ENCODE results near the gene MYO1G. TPM values are rescaled to one million over a fixed set of nuclear protein-coding genes. Genes with fewer than 3 reads are reported as not detected.

MYO1G gene
- total and polyA plus RNA-seq, 9 of the 15 experiments (the other 6 are each of a cell fraction or from before 2014, with no cell fraction given), result 0.03 to 0.62 (median 0.13) TPM; not detected in 1

DNA sequence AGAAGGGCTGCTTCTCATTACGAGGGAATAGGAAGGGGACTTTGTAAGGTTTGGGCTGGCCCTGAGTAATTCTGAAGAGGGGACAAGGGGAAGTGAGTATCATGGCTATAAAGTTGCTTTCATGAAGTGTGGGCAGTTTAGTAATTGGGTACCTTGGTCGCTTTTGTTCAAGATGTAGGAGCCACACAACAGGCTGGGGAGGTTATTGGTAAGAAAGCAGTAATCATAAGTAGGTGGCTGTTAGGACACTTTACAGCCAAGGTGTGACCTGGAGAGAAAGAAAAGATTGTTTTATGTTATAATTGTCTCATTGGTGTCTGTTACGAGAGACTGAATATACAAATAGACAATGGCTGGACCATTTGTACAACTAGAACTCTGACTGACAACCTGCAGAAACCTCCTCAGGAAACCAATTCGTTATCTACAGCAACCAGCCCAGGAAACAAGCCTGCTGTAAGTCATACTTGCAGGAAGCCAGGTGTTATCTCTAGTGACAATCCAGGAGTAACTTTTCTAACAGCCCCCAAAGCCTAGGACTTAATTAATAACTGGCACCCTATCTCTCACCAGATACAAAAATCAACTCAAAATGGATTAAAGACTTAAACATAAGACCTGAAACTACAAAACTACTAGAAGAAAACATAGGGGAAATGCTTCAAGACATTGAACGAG lies 16.2 kb upstream of the MYO1G start (continued):
- 0 out of 2 replicates have a peak, but pooled peaks have one; percentile 9 for TF ChIP-seq ZNF76 (CRISPR knock-in tag; IDR thresholded peaks at IDR 0.05; ENCODE audit: borderline replicate concordance)
- no peak for TF ChIP-seq HMG20A (CRISPR knock-in tag; conservative IDR thresholded peaks at IDR 0.05)
- TF ChIP-seq BDP1 (IDR thresholded peaks at IDR 0.05; ENCODE audit: insufficient read depth, insufficient read length), result no peak
- TF ChIP-seq, protein P1, sequence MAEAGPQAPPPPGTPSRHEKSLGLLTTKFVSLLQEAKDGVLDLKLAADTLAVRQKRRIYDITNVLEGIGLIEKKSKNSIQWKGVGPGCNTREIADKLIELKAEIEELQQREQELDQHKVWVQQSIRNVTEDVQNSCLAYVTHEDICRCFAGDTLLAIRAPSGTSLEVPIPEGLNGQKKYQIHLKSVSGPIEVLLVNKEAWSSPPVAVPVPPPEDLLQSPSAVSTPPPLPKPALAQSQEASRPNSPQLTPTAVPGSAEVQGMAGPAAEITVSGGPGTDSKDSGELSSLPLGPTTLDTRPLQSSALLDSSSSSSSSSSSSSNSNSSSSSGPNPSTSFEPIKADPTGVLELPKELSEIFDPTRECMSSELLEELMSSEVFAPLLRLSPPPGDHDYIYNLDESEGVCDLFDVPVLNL (CRISPR knock-in tag; IDR thresholded peaks at IDR 0.05; ENCODE audit: low read depth), result no peak
- TF ChIP-seq XRCC5 (IDR thresholded peaks at IDR 0.05; ENCODE audit: low read depth, low read length), result no peak
- peak; percentile 99 for TF ChIP-seq SMARCE1 (IDR thresholded peaks at IDR 0.05)
- TF ChIP-seq POLR2AphosphoS2 (IDR thresholded peaks at IDR 0.05; ENCODE audit: low read length), result no peak
- TF ChIP-seq, protein P2, sequence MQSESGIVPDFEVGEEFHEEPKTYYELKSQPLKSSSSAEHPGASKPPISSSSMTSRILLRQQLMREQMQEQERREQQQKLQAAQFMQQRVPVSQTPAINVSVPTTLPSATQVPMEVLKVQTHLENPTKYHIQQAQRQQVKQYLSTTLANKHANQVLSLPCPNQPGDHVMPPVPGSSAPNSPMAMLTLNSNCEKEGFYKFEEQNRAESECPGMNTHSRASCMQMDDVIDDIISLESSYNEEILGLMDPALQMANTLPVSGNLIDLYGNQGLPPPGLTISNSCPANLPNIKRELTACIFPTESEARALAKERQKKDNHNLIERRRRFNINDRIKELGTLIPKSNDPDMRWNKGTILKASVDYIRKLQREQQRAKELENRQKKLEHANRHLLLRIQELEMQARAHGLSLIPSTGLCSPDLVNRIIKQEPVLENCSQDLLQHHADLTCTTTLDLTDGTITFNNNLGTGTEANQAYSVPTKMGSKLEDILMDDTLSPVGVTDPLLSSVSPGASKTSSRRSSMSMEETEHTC (IDR thresholded peaks at IDR 0.05), result peak; percentile 70; the same call in 1 of the 2 replicates
- no peak for TF ChIP-seq GABPB2 (CRISPR knock-in tag; conservative IDR thresholded peaks at IDR 0.05)
- TF ChIP-seq, protein P3, sequence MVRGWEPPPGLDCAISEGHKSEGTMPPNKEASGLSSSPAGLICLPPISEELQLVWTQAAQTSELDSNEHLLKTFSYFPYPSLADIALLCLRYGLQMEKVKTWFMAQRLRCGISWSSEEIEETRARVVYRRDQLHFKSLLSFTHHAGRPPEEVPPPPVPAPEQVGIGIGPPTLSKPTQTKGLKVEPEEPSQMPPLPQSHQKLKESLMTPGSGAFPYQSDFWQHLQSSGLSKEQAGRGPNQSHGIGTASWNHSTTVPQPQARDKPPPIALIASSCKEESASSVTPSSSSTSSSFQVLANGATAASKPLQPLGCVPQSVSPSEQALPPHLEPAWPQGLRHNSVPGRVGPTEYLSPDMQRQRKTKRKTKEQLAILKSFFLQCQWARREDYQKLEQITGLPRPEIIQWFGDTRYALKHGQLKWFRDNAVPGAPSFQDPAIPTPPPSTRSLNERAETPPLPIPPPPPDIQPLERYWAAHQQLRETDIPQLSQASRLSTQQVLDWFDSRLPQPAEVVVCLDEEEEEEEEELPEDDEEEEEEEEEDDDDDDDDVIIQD (CRISPR knock-in tag; IDR thresholded peaks at IDR 0.05), result no peak
- no peak for TF ChIP-seq HOXB6 (CRISPR knock-in tag; IDR thresholded peaks at IDR 0.05; ENCODE audit: borderline replicate concordance)
- no peak for TF ChIP-seq ZNF217 (CRISPR knock-in tag; IDR thresholded peaks at IDR 0.05)
- no peak for TF ChIP-seq PCBP1 (IDR thresholded peaks at IDR 0.05; ENCODE audit: low read depth, low read length, poor library complexity, severe bottlenecking)
- peak; percentile 83 for TF ChIP-seq CREM (IDR thresholded peaks at IDR 0.05; ENCODE audit: low read depth)
- TF ChIP-seq, protein P4, sequence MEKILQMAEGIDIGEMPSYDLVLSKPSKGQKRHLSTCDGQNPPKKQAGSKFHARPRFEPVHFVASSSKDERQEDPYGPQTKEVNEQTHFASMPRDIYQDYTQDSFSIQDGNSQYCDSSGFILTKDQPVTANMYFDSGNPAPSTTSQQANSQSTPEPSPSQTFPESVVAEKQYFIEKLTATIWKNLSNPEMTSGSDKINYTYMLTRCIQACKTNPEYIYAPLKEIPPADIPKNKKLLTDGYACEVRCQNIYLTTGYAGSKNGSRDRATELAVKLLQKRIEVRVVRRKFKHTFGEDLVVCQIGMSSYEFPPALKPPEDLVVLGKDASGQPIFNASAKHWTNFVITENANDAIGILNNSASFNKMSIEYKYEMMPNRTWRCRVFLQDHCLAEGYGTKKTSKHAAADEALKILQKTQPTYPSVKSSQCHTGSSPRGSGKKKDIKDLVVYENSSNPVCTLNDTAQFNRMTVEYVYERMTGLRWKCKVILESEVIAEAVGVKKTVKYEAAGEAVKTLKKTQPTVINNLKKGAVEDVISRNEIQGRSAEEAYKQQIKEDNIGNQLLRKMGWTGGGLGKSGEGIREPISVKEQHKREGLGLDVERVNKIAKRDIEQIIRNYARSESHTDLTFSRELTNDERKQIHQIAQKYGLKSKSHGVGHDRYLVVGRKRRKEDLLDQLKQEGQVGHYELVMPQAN (IDR thresholded peaks at IDR 0.05; ENCODE audit: borderline replicate concordance), result no peak
- no peak for TF ChIP-seq XRCC3 (IDR thresholded peaks at IDR 0.05)
- TF ChIP-seq EHMT2 (IDR thresholded peaks at IDR 0.05), result 0 out of 2 replicates have a peak, but pooled peaks have one; percentile 15
- TF ChIP-seq ARHGAP35 (IDR thresholded peaks at IDR 0.05; ENCODE audit: partially characterized antibody), result no peak
- no peak for TF ChIP-seq RAD21 (CRISPR knock-in tag; conservative IDR thresholded peaks at IDR 0.05 in 1 of 2, IDR thresholded peaks at IDR 0.05 in 1 of 2)
- TF ChIP-seq RBM17 (IDR thresholded peaks at IDR 0.05; ENCODE audit: borderline replicate concordance, low read depth, low read length), result no peak
- no peak for TF ChIP-seq PCBP2 (IDR thresholded peaks at IDR 0.05; ENCODE audit: low read depth, low read length, poor library complexity, severe bottlenecking)
- no peak for TF ChIP-seq THRAP3 (IDR thresholded peaks at IDR 0.05; ENCODE audit: borderline replicate concordance)
- TF ChIP-seq ZNF134 (CRISPR knock-in tag; conservative IDR thresholded peaks at IDR 0.05), result 0 out of 2 replicates have a peak, but pooled peaks have one; percentile 15
